HepG2 (cell line): Measurements from ENCODE around the gene ARMC10. TPM values are rescaled to one million over a fixed set of nuclear protein-coding genes. Genes with fewer than 3 reads are reported as not detected.

Source experiments
- AGO1 ChIP-seq: fragments of 200-400 bp; formaldehyde crosslinking; IDR thresholded peaks from 2 replicates; pipeline ENCODE4 v1.6.1; 2017; ENCODE audit warnings: mild to moderate bottlenecking, low read depth, low read length, moderate library complexity; ENCODE audit not compliant: poor library complexity, severe bottlenecking
- E2F2 ChIP-seq: sonication (generic); formaldehyde crosslinking; IDR thresholded peaks from 2 replicates; pipeline ENCODE4 v1.4.0; 2020; ENCODE audit warnings: missing genetic modification reagents, borderline replicate concordance
- FOSL2 ChIP-seq: sonication (generic); formaldehyde crosslinking; IDR thresholded peaks from 2 replicates; pipeline ENCODE4 v1.4.0; 2020; ENCODE audit warnings: missing genetic modification reagents
- HINFP ChIP-seq: sonication (generic); formaldehyde crosslinking; IDR thresholded peaks from 2 replicates; pipeline ENCODE4 v1.4.0; 2020; ENCODE audit warnings: low read depth, mild to moderate bottlenecking, missing genetic modification reagents
- JARID2 ChIP-seq: sonication (generic); formaldehyde crosslinking; IDR thresholded peaks from 2 replicates; pipeline ENCODE4 v1.8.1; 2023; ENCODE audit warnings: missing genetic modification reagents, inconsistent platforms; ENCODE audit not compliant: insufficient replicate concordance
- KAT7 ChIP-seq: IDR thresholded peaks from 2 replicates; pipeline ENCODE4 v1.6.1; 2018; ENCODE audit warnings: borderline replicate concordance, missing compliant biosample characterization
- NR2F1 ChIP-seq, 2 experiments: fragments of 450-650 bp in 1 of 2; formaldehyde crosslinking in 1 of 2; IDR thresholded peaks; 2 replicates each; pipeline versions ENCODE4 v1.5.0 to v1.6.1; 2016 to 2020; ENCODE audit warnings: mild to moderate bottlenecking in 1 of 2, missing compliant biosample characterization in 1 of 2, missing genetic modification reagents in 1 of 2, moderate library complexity in 1 of 2
- PAWR ChIP-seq: sonication (generic); formaldehyde crosslinking; IDR thresholded peaks from 2 replicates; pipeline ENCODE4 v1.4.0; 2020; ENCODE audit warnings: missing genetic modification reagents, mild to moderate bottlenecking, borderline replicate concordance
- TFE3 ChIP-seq: IDR thresholded peaks from 2 replicates; pipeline ENCODE4 v1.6.1; 2016
- ZNF512B ChIP-seq: sonication (generic); formaldehyde crosslinking; IDR thresholded peaks from 2 replicates; pipeline ENCODE4 v1.5.1; 2020; ENCODE audit warnings: missing genetic modification reagents, mild to moderate bottlenecking, borderline replicate concordance
- ZNF547 ChIP-seq: sonication (generic); formaldehyde crosslinking; IDR thresholded peaks from 2 replicates; pipeline ENCODE4 v1.5.1; 2020; ENCODE audit warnings: mild to moderate bottlenecking, missing genetic modification reagents
- ZNF580 ChIP-seq: IDR thresholded peaks from 2 replicates; pipeline ENCODE4 v1.6.1; 2016; ENCODE audit warnings: low read depth, borderline replicate concordance
- polyA plus RNA-seq, 8 experiments: library from polyadenylated mRNA; depleted of rRNA in 3 of 8; stranded (reverse) in 7 of 8; unstranded in 1 of 8; fragments of >200 nt; fragmentation: Illumina TruSeq in 4 of 8; extraction: Trizol in 4 of 8; gene quantifications; 2 replicates each; pipeline versions ENCODE4 v1.2.1 to v1.2.3, GENCODE V29; 2011 to 2016; ENCODE audit warnings: low read depth in 4 of 8, missing spikeins in 1 of 8, mixed read lengths in 1 of 8; ENCODE audit not compliant: insufficient read depth in 1 of 8
- total RNA-seq, 5 experiments: library from RNA; depleted of rRNA; stranded (reverse); fragments of >200 nt; fragmentation: Illumina TruSeq; extraction: Trizol; gene quantifications; 2 replicates each; pipeline ENCODE4 v1.2.3, GENCODE V29; 2016; ENCODE audit warnings: low read depth in 1 of 5

ARMC10 gene
- total and polyA plus RNA-seq, 2 of the 13 experiments (the other 11 are each of a cell fraction or from before 2014, with no cell fraction given) = 11.3 to 23.7 TPM

- TF ChIP-seq ZNF580 = no peak
- TF ChIP-seq TFE3 (CRISPR knock-in tag) = no peak
- no peak for TF ChIP-seq AGO1
- TF ChIP-seq FOSL2 = 0 out of 2 replicates have a peak, but pooled peaks have one; percentile 47
- no peak for TF ChIP-seq HINFP (CRISPR knock-in tag)
- TF ChIP-seq PAWR (CRISPR knock-in tag) = no peak
- TF ChIP-seq JARID2 = no peak
- peak; percentile 68 to 89; a peak in 3 of 4 replicates for TF ChIP-seq NR2F1 (CRISPR knock-in tag; IDR thresholded peaks at IDR 0.05)
- TF ChIP-seq ZNF547 (CRISPR knock-in tag) = no peak
- TF ChIP-seq KAT7 (CRISPR knock-in tag) = no peak
- peak; percentile 90; the same call in 1 of the 2 replicates for TF ChIP-seq ZNF512B (CRISPR knock-in tag)
- TF ChIP-seq E2F2 (CRISPR knock-in tag) = no peak
These were observed 31.2 kb downstream of the ARMC10 start (continued) for GRCh38 chr7:103106005-103106702.
